ENCODE data around the gene NAP1L5. TPM values are rescaled to one million over a fixed set of nuclear protein-coding genes. Genes with fewer than 3 reads are reported as not detected.

NAP1L5 gene, protein sequence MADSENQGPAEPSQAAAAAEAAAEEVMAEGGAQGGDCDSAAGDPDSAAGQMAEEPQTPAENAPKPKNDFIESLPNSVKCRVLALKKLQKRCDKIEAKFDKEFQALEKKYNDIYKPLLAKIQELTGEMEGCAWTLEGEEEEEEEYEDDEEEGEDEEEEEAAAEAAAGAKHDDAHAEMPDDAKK
- 1 to 10 TPM; 5.2 to 6.6 TPM for total RNA-seq

DNA sequence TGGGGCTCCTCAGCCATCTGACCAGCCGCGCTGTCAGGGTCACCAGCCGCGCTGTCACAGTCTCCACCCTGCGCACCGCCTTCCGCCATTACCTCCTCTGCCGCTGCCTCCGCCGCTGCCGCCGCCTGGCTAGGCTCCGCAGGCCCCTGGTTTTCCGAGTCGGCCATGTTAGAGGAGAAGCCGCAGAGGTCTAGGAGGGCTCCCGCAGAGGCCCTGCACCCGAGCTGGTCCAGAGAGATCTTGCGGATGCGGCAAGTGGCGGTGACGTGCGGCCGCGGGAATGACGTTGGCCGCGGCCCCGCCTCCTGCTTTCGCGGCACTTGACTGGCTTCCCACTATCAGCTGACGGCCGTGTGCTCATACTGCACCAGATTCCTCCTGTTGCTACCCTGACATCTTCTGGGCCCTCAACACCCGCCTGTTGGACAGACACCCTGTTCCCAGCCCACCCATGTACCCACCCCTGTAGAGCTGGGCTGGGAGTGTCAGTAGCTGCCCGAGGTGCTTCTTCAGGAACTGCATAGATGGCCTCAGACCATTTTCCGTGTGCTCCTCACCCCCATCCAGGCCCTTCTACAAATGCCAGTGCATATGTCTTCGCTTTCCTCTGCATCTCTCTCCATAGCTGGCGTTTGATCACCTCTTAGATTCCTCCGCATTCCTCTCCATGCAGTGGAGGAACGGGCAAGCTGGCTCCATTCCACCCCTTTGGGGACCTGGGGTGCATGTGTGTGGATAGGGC, at the start of gene NAP1L5:
Gene NAP1L5, minus strand, starts transcription at position 242 of the 742 bp plus-strand sequence. Its CDS starts 75 bp downstream, at position 167.
- no peaks in the 10 kb centered on the region for H3K4me1 ChIP-seq
- TF ChIP-seq, protein P1, sequence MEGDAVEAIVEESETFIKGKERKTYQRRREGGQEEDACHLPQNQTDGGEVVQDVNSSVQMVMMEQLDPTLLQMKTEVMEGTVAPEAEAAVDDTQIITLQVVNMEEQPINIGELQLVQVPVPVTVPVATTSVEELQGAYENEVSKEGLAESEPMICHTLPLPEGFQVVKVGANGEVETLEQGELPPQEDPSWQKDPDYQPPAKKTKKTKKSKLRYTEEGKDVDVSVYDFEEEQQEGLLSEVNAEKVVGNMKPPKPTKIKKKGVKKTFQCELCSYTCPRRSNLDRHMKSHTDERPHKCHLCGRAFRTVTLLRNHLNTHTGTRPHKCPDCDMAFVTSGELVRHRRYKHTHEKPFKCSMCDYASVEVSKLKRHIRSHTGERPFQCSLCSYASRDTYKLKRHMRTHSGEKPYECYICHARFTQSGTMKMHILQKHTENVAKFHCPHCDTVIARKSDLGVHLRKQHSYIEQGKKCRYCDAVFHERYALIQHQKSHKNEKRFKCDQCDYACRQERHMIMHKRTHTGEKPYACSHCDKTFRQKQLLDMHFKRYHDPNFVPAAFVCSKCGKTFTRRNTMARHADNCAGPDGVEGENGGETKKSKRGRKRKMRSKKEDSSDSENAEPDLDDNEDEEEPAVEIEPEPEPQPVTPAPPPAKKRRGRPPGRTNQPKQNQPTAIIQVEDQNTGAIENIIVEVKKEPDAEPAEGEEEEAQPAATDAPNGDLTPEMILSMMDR (IDR thresholded peaks at IDR 0.05) = no peak
- H3K4me3 ChIP-seq = peak within 1 kb of the TSS; percentile 52 to 60
- H3K36me3 ChIP-seq = peaks cover 10% of the 10 kb centered on the region
- H3K9me3 ChIP-seq = no peaks in the 10 kb centered on the region
- H3K27ac ChIP-seq = peak within 1 kb of the TSS; percentile 81
- DNase-seq (ENCODE audit: low spot score) = peak; percentile 81
- H3K27me3 ChIP-seq = no peaks in the 10 kb centered on the region

DNA sequence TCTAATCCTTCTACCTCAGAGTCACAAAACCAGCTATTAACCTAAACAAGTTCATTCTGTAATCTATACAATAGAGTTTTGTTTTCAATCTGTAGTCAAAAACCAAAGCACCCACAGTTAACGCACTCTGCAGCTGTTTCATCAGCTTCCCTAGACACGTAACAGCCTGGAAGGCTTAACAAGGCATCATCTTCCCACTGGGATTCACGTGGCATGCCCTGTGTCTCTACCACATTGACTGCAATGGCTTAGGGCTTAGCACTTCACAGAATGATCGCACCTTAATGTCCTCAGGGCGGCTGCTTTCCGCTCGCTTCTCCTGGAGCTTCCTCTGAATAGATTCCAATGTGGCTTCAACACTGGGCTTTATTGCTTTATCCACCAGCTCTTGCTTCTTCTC, 49.7 kb upstream of the NAP1L5 start:
- Histone ChIP-seq H3K36me3 (peaks cover 49% of the 10 kb centered on the region), H3K27ac (no peak overlapping the region), H3K4me3 (no peak overlapping the region), H3K27me3 (no peaks in the 10 kb centered on the region), H3K4me1 (peaks cover 0 to 21% of the 10 kb centered on the region in 2 donors), H3K9me3 (no peaks in the 10 kb centered on the region)
- TF ChIP-seq, protein P1 (IDR thresholded peaks at IDR 0.05) = no peak
- DNase-seq (ENCODE audit: low spot score) = no peak

DNA sequence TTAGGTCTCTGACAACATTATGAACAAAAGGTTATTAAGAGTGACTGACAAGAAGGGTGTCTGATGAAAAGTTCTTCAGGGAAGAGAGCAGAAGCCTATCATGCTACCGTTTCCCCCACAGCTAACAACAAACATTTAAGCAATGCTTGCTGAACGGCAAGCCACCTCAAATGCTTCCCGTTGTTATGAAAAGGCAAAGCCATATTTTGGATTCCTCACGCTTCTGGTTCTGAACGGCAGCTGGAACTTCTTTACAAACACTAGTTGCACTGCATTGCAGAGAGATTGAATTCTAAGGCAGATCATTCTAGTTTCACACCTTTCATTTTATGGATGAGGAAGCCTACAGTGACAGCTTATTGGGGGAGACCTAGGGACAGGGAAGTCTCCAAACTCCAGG, 48.6 kb upstream of the NAP1L5 start:
- Histone ChIP-seq H3K9me3 (no peaks in the 10 kb centered on the region), H3K36me3 (peaks cover 55% of the 10 kb centered on the region)
- TF ChIP-seq, protein P1 (IDR thresholded peaks at IDR 0.05) = no peak

DNA sequence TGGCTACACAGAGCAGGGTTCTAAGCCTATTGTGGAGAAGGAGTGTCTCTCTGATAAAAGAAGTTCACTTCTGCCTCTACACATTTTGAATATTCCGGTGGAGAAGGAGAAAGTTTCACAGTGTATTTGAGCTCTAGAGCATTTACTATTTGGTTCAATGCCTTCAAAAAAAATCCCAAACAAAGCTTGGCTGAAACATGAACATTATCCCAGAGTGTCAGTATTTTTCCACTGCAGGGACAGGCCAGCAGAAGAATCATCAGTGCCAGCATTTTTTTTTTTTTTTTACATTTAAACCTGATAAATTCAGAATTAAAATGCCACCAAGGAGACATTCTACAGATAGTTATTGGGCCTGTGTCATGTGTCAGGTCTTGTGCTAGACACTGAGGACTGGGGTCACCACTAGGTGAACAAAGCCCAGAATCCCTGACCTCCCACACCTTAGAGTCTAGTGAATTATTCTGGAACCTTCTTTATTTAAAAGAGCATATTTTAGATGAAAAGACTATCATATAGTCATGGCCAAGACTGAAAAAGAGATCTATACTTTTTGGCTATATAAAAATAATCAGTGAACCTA, 48.0 kb upstream of the NAP1L5 start:
- Histone ChIP-seq H3K36me3 (peaks cover 50% of the 10 kb centered on the region), H3K27me3 (no peaks in the 10 kb centered on the region), H3K27ac (peak overlapping the region; percentile 54 to 62), H3K4me3 (no peak overlapping the region), H3K4me1 (peaks cover 0 to 21% of the 10 kb centered on the region in 2 donors), H3K9me3 (no peaks in the 10 kb centered on the region)
- DNase-seq (ENCODE audit: low spot score) = no peak
- TF ChIP-seq, protein P1 (IDR thresholded peaks at IDR 0.05) = no peak

More for the DNA sequence above, 48.6 kb upstream of the NAP1L5 start:
- Histone ChIP-seq H3K4me3 (no peak overlapping the region), H3K27me3 (no peaks in the 10 kb centered on the region), H3K4me1 (peaks cover 0 to 21% of the 10 kb centered on the region in 2 donors), H3K27ac (peak overlapping the region; percentile 54 to 62)
- DNase-seq (ENCODE audit: low spot score) = no peak

DNA sequence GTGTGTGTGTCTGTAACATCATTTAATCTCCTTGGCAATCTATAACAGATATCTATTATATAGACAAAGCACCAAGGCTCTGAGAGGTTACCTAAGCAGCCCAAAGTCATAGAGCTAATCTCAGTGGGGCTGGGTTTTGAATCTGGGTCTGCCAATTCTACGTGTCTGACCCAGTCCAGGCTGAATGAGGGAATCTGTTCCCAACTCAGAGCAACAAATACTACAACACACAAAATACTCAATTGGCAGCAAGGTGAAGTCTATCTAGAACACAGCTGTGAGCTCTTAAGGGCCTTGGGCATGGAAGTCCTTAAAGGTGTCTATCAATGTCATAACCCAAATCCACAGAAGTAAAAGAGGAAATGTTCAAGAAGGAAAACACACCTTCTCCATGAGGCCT, 47.5 kb upstream of the NAP1L5 start:
- Histone ChIP-seq H3K27me3 (no peaks in the 10 kb centered on the region), H3K9me3 (no peaks in the 10 kb centered on the region), H3K36me3 (peaks cover 45% of the 10 kb centered on the region), H3K4me3 (no peak overlapping the region), H3K27ac (peak overlapping the region; percentile 54 to 62), H3K4me1 (peaks cover 0 to 21% of the 10 kb centered on the region in 2 donors)
- no peak for DNase-seq (ENCODE audit: low spot score)
- TF ChIP-seq, protein P1 (IDR thresholded peaks at IDR 0.05) = no peak
